HG03025 (cell line): ENCODE results near the gene KMO.

ENCODE experiments used
- ATAC-seq: cut with Tn5 transposase; IDR thresholded peaks from one replicate; pipeline ENCODE4 v1.9.1; 2021; ENCODE audit warnings: mild to moderate bottlenecking, moderate library complexity; ENCODE audit not compliant: unreplicated experiment, low FRiP score

The KMO gene

GRCh38 chr1:241622669-241623068 lies 90.5 kb downstream of the KMO start:
- ATAC-seq, result no peak

DNA sequence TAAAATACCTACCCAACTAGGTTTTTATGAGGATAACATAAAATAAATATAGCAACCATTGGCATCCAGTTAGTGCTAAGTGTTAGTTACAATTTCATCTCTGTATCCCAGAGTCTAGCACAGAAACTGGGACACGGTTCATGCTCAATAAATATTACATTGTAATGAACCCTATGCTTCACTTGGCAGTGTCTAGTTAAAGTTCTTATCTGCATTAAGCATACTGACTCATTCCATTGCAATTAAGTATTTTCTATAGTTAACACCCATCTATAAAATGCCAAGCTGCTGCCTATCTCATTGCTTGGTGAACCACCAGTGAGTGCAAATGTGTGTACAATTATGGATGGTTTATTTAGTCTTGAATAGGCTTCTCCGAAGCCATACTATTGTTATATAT lies 92.8 kb downstream of the KMO start:
- ATAC-seq, result no peak

- ATAC-seq, result peak; percentile 50
Measured at GRCh38 chr1:241627453-241628259, 95.5 kb downstream of the KMO start.

GRCh38 chr1:241630005-241630404 lies 97.8 kb downstream of the KMO start:
- ATAC-seq, result no peak

DNA sequence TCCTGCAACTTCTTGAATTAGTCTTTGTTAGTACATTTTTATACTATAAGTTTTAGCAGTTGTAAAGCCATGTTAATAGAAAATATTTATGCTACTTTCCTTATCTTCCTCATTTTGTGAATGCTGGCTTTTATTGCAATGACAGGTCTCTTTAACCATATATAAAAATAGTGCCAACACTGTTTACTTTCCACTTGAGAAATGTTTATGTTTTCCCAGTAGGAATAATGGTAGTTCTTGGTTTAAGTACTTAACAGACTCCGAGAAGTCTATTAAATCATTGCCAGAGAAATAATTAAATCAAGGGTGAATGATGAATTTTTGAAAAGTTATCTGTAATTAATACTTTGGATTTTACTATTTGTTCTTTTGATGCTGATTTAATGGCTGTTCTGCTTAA lies 98.3 kb downstream of the KMO start:
- ATAC-seq, result no peak

- no peak for ATAC-seq
Measured at GRCh38 chr1:241630899-241631298, 98.7 kb downstream of the KMO start.

DNA sequence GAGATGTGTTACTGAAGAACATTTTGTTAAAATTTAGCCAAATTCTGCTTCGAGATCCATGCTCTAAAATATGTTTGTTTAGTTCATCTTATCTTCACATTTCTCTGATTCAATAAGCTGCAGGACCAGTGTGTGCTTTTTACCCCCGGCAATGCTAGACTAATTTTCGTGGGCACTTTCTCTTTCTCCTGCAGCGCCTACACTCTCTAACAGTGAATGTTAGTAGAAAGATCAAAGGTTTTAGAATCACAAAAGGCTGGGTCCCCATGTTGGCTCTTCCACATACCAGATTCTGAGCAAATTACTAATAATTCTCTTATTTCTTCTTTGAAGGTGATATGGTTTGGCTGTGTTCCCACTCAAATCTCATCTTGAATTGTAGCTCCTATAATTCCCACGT lies 99.5 kb downstream of the KMO start:
- no peak for ATAC-seq

GRCh38 chr1:241632987-241633386 lies 100.8 kb downstream of the KMO start:
- ATAC-seq, result no peak

DNA sequence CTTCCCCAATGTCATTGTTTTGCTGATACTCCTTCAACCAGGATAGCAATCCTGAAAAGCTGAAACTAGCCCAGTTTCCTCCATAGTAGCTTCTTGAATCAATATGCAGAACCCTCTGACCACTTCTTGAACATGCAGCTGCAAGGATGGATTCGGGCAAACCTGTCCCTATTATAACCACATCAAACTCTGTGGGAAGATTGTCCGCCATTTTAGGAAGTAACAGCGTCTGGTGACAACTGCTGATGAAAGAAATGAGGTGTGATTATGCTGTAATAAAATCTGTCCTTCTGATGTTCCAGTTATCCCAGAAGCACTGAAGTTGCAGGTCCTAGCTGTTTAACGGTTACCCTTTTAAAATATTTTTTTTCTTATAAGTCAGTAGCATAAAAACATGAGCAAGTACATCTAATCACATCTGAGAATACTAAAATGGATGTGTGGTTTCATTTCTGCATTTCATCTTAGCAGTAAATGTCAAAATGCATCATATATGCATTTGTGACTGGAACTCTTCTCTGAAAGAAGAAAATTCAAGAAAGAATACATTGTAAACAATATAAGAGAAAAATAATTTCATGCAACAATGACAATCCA lies 103.5 kb downstream of the KMO start:
- no peak for ATAC-seq

- ATAC-seq, result no peak
Measured at GRCh38 chr1:241636291-241636690, 104.1 kb downstream of the KMO start.

GRCh38 chr1:241637046-241637590 lies 104.9 kb downstream of the KMO start:
- no peak for ATAC-seq

- no peak for ATAC-seq
Measured at GRCh38 chr1:241637604-241638003, 105.4 kb downstream of the KMO start.

- no peak for ATAC-seq
Measured at GRCh38 chr1:241638099-241638682, 106.0 kb downstream of the KMO start.

DNA sequence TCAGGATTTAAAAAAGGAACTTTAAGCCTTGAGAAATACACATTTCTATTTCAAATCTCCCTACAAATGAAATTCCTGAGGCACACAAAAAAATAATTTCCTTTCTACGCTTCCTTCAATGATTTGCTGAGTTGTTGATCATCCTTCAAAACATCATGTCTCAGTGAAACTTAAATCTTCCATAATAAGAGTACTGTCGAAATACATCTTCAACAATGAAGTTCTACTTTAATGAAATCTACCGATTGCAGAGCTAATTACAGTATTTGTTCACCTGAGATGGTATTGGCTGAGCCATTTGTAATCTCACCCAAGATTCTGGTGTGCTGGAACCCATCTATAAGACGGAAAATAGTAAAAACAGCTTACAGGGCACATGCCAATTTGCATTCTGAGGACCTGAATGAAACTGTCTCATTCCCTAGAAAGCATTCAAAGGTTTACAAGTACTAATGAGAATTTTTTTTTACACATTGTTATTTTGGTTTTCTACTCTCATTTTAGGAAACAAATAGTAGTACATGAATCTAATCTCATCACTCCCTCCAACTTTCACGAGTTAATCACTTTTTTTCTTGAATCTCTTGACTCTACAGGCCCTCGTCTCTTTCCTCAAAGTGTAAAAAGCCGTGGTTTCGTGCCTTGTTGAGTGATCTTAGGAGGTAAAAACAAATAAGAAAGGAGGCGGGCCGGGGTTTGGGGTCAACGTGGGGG lies 106.9 kb downstream of the KMO start:
- no peak for ATAC-seq

DNA sequence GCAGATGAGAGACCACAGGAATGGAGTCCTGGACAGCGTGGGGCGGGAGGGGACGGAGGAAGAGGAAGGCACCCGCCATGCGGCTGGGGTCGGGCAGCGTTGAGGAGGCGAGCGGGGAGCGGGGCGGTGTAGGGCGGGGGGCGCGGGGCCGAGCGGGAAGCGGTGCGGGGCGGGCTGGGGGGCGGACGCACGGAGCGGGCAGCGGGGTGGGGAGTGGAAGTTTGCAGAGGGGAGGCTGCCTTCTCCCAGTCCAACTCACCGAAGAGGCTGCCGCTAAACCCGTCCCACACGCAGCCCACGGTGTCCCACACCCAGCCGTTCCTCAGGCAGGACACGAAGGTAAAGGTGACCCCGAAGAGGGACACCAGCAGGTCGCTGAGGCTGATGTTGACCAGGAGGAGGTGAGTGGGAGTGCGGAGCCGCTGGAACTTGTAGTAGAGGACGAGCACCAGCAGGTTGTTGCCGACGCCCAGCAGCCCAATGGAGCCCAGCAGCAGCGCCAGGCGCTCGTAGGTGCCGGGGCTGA lies 107.5 kb downstream of the KMO start:
- ATAC-seq, result peak; percentile 43

DNA sequence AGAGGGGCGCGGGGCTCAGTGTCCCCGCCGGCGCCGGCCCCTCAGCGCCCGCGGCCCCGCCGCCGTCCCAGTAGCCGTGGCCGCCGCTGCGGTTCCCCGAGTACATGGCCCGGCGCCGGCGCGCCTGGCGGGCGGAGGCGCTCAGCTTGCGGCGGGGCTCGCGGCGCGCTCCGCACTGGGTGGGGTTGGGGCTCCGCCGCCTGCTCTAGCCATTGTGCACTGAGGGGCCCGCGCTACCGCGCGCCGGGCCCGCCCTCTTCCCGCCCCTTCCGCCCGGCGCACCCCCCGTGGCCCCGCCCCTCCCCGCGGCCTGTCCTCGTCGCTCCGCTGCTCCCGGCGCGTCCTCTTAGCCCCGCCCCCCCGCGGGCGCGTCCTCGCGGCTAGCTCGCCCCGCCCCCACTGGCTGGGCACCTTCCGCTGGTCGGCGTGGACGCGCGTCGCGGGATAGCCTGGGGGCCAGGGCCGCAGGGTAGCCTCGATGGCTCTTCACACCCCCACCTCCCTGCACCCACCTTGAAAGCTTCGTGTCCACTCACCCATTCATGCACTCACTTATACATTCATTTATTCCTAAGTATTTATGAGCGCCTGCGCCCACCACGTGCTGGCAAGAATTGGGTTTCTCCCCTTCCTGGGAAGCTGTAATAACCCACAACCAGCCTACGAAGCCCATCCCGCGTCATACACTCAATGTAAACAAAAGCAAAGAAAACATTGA lies 108.1 kb downstream of the KMO start, which contains the start of the genes CHML and OPN3:
CHML (minus strand) TSS at position 221 of the 718 bp plus-strand sequence. CDS start 4,603 bp downstream, outside the sequence.
OPN3 (minus strand) TSS at position 221 of the 718 bp plus-strand sequence; CDS start at position 106, 115 bp downstream.
- ATAC-seq, result peak; percentile 88

DNA sequence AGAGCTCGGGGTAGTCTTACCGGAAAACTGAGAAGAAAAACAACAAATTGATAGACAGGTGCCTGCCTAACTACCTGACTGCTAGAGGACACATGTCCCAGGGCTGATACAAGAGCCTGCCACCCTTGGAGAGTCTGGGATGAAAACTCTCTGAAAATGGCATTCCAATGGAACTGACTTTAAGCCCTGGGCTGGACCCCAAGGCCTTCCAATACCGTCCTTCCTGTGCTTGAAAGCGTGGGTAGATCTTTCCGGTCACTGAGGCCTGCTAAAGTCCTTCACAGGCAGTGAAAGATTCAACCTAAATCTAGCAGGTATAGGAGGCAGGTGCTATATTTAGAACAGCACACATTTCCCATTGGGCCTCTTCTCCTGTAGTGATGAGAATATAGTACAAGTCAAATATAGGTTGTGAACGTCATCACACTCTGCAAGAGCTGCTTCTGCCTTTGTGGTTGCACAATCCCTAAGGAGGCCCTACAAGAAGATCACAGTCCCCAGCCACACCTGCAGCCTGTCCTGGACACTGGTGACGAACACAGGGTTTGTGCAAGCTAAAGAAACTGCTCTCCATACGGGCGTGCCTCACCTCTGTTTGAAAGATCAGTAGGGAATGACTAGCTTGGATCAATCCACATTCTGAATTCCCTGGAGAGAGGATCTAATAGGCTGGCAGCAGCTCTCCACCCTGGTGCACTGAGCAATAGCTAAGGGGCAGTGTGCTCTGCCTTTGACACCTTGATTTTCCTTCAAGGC lies 108.9 kb downstream of the KMO start:
- no peak for ATAC-seq

DNA sequence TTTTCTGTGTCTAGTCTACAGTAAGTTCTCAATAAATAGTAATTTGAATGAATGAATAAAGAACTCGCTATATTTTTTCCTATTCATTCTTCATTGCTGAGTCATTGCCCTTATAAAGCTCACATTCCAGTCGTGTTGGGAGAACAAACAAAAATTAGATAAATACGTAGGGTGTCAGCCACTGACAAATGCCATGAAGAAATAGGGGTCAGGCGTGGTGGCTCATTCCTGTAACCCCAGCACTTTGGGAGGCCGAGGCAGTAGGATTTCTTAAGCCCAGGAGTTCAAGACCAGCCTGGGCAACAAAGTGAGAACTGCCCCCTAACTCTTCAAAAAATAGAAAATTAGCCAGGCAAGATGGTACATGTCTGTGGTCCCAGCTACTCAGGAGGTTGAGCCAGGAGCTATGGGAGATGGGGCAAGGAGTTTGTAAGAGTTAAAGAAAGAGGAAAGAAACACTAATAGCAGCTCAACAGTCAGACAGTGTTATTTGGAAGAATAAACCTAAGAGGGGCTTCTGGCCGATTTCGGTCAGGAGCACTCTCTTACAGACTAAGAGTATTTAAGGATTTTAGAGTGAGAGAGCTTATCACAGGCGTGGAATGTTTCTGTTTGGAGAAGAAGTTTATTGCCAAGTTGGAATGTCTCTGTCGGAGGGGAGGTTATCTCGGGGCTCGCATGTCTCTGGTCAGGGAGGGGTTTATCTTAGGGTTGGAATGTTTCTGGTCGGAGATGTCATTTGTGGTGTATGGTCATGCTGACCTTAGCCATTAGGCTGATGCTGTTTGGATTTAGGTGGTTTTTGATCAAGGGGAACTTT lies 109.8 kb downstream of the KMO start:
- ATAC-seq, result no peak
